ENCODE results near the gene PLEKHM3.

Gene PLEKHM3

GRCh38 chr2:207933396-207934065 is 91.8 kb downstream of the PLEKHM3 start:
- Histone ChIP-seq H3K36me3 (ENCODE audit: control insufficient read depth in 2 of 2, insufficient read depth in 1 of 2, low read length in 2 of 2) (no peaks in the 10 kb centered on the region), H3K27ac (ENCODE audit: extremely low read depth, low read depth, low read length) (no peak overlapping the region), H3K9me3 (ENCODE audit: control insufficient read depth, insufficient read depth, low read depth, low read length) (no peaks in the 10 kb centered on the region), H3K4me1 (ENCODE audit: control insufficient read depth, insufficient read depth, low read length) (peaks cover 12% of the 10 kb centered on the region), H3K4me3 (ENCODE audit: low read depth, low read length) (no peak overlapping the region)
- CTCF ChIA-PET, result interaction anchor here (0.6 to 1.2 kb wide), 2 partner anchors 187 to 188 kb away, joined by 3 to 4 read pairs; no protein-coding TSS in a partner anchor
- TF ChIP-seq GLIS1 (tag by site-specific recombination; IDR thresholded peaks at IDR 0.05) (no peak), ZNF112 (tag by site-specific recombination; IDR thresholded peaks at IDR 0.05) (no peak), KLF9 (tag by site-specific recombination; IDR thresholded peaks at IDR 0.05; ENCODE audit: low read depth) (no peak), ZNF19 (tag by site-specific recombination; IDR thresholded peaks at IDR 0.05; ENCODE audit: low read depth) (no peak), ZNF843 (tag by site-specific recombination; IDR thresholded peaks at IDR 0.05) (no peak), PRDM4 (tag by site-specific recombination; IDR thresholded peaks at IDR 0.05) (no peak), ZFHX2 (tag by site-specific recombination; conservative IDR thresholded peaks at IDR 0.05) (no peak), INSM2 (tag by site-specific recombination; IDR thresholded peaks at IDR 0.05) (no peak), ZNF473 (tag by site-specific recombination; IDR thresholded peaks at IDR 0.05) (no peak), ZNF560 (tag by site-specific recombination; IDR thresholded peaks at IDR 0.05; ENCODE audit: borderline replicate concordance) (no peak)
- POLR2A ChIA-PET, result no interaction called here

- Histone ChIP-seq H3K4me1 (ENCODE audit: control insufficient read depth, insufficient read depth, low read length) (peaks cover 17% of the 10 kb centered on the region), H3K9me3 (ENCODE audit: control insufficient read depth, insufficient read depth, low read depth, low read length) (no peaks in the 10 kb centered on the region), H3K4me3 (ENCODE audit: low read depth, low read length) (no peak overlapping the region), H3K27ac (ENCODE audit: extremely low read depth, low read depth, low read length) (no peak overlapping the region), H3K36me3 (ENCODE audit: control insufficient read depth in 2 of 2, insufficient read depth in 1 of 2, low read length in 2 of 2) (no peaks in the 10 kb centered on the region)
- TF ChIP-seq ZNF768 (tag by site-specific recombination; IDR thresholded peaks at IDR 0.05) (no peak), ZNF473 (tag by site-specific recombination; IDR thresholded peaks at IDR 0.05) (no peak), ZNF37A (tag by site-specific recombination; IDR thresholded peaks at IDR 0.05) (no peak), ZNF561 (tag by site-specific recombination; IDR thresholded peaks at IDR 0.05; ENCODE audit: borderline replicate concordance) (no peak), ZNF341 (tag by site-specific recombination; IDR thresholded peaks at IDR 0.05; ENCODE audit: low read depth) (no peak), HOXC10 (CRISPR knock-in tag; IDR thresholded peaks at IDR 0.05) (no peak), ZNF274 (IDR thresholded peaks at IDR 0.05; ENCODE audit: low read length) (no peak), ZNF274 (tag by site-specific recombination; IDR thresholded peaks at IDR 0.05; ENCODE audit: borderline replicate concordance) (no peak), ZNF416 (tag by site-specific recombination; IDR thresholded peaks at IDR 0.05) (no peak), PATZ1 (tag by site-specific recombination; IDR thresholded peaks at IDR 0.05) (no peak), ZEB2 (tag by site-specific recombination; IDR thresholded peaks at IDR 0.05) (no peak), ZNF747 (tag by site-specific recombination; IDR thresholded peaks at IDR 0.05) (no peak), ZFP41 (tag by site-specific recombination; IDR thresholded peaks at IDR 0.05; ENCODE audit: borderline replicate concordance) (no peak)
- ChIA-PET CTCF (interaction anchor here (0.6 kb wide), 1 partner anchor 243 kb away, joined by 4 read pairs; no protein-coding TSS in a partner anchor), POLR2A (no interaction called here)
Measured at GRCh38 chr2:207932106-207932505, 93.2 kb downstream of the PLEKHM3 start.
